ENCODE measurements around the gene PEA15. TPM values are rescaled to one million over a fixed set of nuclear protein-coding genes. Genes with fewer than 3 reads are reported as not detected.

The PEA15 gene
- total RNA-seq, 2 donors from 2014 or later, result 50.4 to 184 TPM

GRCh38 chr1:160220301-160220700, 15.1 kb downstream of the PEA15 start:
- WGBS, result 92% methylated on average over 2 of the region's 2 CpGs
- H3K4me1 ChIP-seq (replicated peaks), result no peaks in the 10 kb centered on the region
- H3K27me3 ChIP-seq (replicated peaks; ENCODE audit: insufficient read depth), result no peaks in the 10 kb centered on the region
- no peaks in the 10 kb centered on the region for H3K9me3 ChIP-seq
- H3K36me3 ChIP-seq, result peaks cover 17 to 22% of the 10 kb centered on the region in 2 donors
- DNase-seq (ENCODE audit: low spot score), result no peak
- no peak overlapping the region for H3K27ac ChIP-seq
- intact Hi-C loops (cut with DNase I), result loop anchor here (1.0 kb wide), 1 partner anchor 27 kb away; no protein-coding TSS in a partner anchor
- no peak overlapping the region for H3K4me3 ChIP-seq
- TF ChIP-seq POLR2AphosphoS5 (IDR thresholded peaks at IDR 0.05) (no peak), POLR2A (IDR thresholded peaks at IDR 0.05) (no peak)
- TF ChIP-seq, protein P1, sequence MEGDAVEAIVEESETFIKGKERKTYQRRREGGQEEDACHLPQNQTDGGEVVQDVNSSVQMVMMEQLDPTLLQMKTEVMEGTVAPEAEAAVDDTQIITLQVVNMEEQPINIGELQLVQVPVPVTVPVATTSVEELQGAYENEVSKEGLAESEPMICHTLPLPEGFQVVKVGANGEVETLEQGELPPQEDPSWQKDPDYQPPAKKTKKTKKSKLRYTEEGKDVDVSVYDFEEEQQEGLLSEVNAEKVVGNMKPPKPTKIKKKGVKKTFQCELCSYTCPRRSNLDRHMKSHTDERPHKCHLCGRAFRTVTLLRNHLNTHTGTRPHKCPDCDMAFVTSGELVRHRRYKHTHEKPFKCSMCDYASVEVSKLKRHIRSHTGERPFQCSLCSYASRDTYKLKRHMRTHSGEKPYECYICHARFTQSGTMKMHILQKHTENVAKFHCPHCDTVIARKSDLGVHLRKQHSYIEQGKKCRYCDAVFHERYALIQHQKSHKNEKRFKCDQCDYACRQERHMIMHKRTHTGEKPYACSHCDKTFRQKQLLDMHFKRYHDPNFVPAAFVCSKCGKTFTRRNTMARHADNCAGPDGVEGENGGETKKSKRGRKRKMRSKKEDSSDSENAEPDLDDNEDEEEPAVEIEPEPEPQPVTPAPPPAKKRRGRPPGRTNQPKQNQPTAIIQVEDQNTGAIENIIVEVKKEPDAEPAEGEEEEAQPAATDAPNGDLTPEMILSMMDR (IDR thresholded peaks at IDR 0.05), result no peak

DNA sequence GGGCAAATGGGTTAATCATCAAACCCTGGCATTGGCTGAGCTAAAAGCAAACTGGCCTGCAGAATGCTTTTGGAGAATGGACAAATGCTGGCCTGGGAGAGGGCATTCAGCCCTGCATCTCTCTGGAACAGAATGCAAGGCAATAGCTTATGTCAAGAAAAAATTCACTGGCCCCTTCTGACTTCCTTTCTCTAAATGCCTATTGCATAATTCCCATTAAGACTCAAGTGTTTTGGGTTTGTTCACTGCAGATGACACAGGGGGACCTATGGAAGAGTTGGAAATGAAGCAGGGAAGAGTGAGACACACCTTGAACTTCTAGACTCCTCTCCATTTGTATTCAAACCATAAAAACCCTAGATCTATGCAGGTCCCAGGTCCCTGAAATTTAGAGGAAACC, 15.9 kb downstream of the PEA15 start:
- no peak overlapping the region for H3K27ac ChIP-seq
- no peaks in the 10 kb centered on the region for H3K9me3 ChIP-seq
- H3K4me3 ChIP-seq, result no peak overlapping the region
- H3K36me3 ChIP-seq, result peaks cover 19 to 25% of the 10 kb centered on the region in 2 donors
- intact Hi-C loops (cut with DNase I), result no loop called here
- no peaks in the 10 kb centered on the region for H3K4me1 ChIP-seq (replicated peaks)
- no peaks in the 10 kb centered on the region for H3K27me3 ChIP-seq (replicated peaks; ENCODE audit: insufficient read depth)
- TF ChIP-seq POLR2AphosphoS5 (IDR thresholded peaks at IDR 0.05) (no peak), POLR2A (IDR thresholded peaks at IDR 0.05) (no peak)
- TF ChIP-seq, protein P1 (IDR thresholded peaks at IDR 0.05), result no peak
- DNase-seq (ENCODE audit: low spot score), result no peak

DNA sequence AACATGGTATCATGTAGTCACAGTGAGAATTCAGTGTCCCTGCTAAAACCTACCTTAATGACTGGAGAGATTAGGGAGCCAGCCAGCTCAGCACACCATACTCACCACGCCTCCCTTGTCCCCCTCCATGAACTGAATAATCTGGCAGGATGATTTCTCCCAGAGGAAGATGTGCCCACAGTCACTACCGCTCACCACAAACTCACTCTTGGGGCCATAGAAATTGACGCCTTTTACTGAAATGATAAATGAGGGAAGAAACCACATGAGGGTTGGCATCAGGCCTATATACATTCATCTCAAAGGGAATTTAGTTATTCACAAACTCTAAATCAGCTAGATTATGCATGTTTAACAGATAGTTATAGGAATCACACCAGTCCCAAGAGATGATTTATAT, 17.4 kb downstream of the PEA15 start:
- peaks cover 19 to 25% of the 10 kb centered on the region in 2 donors for H3K36me3 ChIP-seq
- DNase-seq (ENCODE audit: low spot score), result no peak
- no peak overlapping the region for H3K4me3 ChIP-seq
- H3K9me3 ChIP-seq, result no peaks in the 10 kb centered on the region
- H3K27ac ChIP-seq, result no peak overlapping the region
- 83% methylated on average over 3 of the region's 3 CpGs for WGBS
- intact Hi-C loops (cut with DNase I), result no loop called here
- TF ChIP-seq POLR2A (IDR thresholded peaks at IDR 0.05) (no peak), POLR2AphosphoS5 (IDR thresholded peaks at IDR 0.05) (no peak)
- TF ChIP-seq, protein P1 (IDR thresholded peaks at IDR 0.05), result no peak
- H3K4me1 ChIP-seq (replicated peaks), result no peaks in the 10 kb centered on the region
- no peaks in the 10 kb centered on the region for H3K27me3 ChIP-seq (replicated peaks; ENCODE audit: insufficient read depth)

GRCh38 chr1:160224606-160225005, 19.4 kb downstream of the PEA15 start:
- 89% methylated on average over 2 of the region's 2 CpGs for WGBS
- Histone ChIP-seq H3K4me3 (no peak overlapping the region), H3K36me3 (peaks cover 19 to 25% of the 10 kb centered on the region in 2 donors), H3K4me1 (replicated peaks) (no peaks in the 10 kb centered on the region), H3K27me3 (replicated peaks; ENCODE audit: insufficient read depth) (no peaks in the 10 kb centered on the region), H3K27ac (no peak overlapping the region), H3K9me3 (no peaks in the 10 kb centered on the region)
- intact Hi-C loops (cut with DNase I), result no loop called here
- TF ChIP-seq, protein P1 (IDR thresholded peaks at IDR 0.05), result no peak
- TF ChIP-seq POLR2AphosphoS5 (IDR thresholded peaks at IDR 0.05) (no peak), POLR2A (IDR thresholded peaks at IDR 0.05) (no peak)
- no peak for DNase-seq (ENCODE audit: low spot score)

DNA sequence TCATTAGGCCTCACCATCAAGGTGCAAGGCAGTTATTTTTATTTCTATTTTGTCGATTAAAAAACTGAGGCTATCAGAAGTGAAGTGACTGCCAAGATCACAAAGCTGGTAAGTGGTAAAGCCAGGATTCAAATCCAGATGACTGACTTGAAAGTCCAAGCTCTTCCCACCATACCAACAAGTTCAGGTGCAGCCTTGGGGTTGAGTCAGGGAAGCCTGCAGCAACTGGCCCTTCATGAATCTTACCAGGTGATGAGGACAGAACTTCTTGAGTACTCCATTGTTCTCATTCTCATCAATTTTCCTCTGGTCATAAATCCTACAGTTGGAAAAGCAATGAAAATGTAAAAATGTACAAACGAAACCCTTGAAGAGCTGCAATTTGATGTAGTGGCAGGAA, 20.2 kb downstream of the PEA15 start:
- 73% methylated on average over 2 of the region's 2 CpGs for WGBS
- DNase-seq (ENCODE audit: low spot score), result no peak
- peaks cover 19 to 25% of the 10 kb centered on the region in 2 donors for H3K36me3 ChIP-seq

More for the DNA sequence above, 20.2 kb downstream of the PEA15 start:
- H3K9me3 ChIP-seq, result no peaks in the 10 kb centered on the region
- no peak overlapping the region for H3K4me3 ChIP-seq
- H3K27ac ChIP-seq, result no peak overlapping the region
- TF ChIP-seq, protein P1 (IDR thresholded peaks at IDR 0.05), result no peak
- TF ChIP-seq POLR2A (IDR thresholded peaks at IDR 0.05) (no peak), POLR2AphosphoS5 (IDR thresholded peaks at IDR 0.05) (no peak)
- no peaks in the 10 kb centered on the region for H3K27me3 ChIP-seq (replicated peaks; ENCODE audit: insufficient read depth)
- H3K4me1 ChIP-seq (replicated peaks), result no peaks in the 10 kb centered on the region
- intact Hi-C loops (cut with DNase I), result no loop called here

Measured in prostate gland (tissue), 2 donors.